ENCODE measurements around the gene RSPRY1.

The RSPRY1 gene

GRCh38 chr16:57153841-57154240 lies 32.3 kb upstream of the RSPRY1 start:
- no peak overlapping the region for H3K4me3 ChIP-seq
- no peak for TF ChIP-seq CTCF (IDR thresholded peaks at IDR 0.05)
- DNase-seq (ENCODE audit: low spot score), result no peak
- no peak overlapping the region for H3K27ac ChIP-seq

DNA sequence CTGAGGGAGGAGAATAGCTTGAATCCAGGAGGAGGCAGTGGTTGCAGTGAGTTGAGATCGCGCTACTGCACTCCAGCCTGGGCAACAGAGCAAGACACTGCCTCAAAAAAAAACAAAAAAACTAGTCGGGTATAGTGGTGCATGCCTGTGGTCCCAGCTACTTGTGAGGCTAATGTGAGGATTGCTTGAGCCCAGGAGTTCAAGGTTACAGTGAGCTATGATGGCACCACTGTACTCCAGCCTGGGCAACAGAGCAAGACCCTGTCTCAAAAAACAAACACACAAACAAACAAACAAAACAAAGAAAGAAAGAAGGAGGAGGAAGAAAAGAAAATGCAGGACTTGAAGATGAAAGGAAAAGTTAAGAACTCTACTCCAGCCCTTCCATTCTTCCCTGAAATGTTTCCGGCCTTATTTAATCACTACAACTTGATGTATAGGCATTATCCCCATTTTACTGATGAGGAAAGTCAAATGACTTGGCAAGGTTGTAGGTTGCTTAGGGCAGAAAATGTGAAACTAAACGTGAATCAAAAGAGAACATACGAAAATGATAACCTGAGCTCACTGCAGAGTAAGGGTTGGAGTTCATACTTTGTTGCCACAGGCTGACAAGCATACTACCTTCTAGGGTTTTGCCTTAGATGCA lies 30.3 kb upstream of the RSPRY1 start:
- H3K4me3 ChIP-seq, result no peak overlapping the region

DNA sequence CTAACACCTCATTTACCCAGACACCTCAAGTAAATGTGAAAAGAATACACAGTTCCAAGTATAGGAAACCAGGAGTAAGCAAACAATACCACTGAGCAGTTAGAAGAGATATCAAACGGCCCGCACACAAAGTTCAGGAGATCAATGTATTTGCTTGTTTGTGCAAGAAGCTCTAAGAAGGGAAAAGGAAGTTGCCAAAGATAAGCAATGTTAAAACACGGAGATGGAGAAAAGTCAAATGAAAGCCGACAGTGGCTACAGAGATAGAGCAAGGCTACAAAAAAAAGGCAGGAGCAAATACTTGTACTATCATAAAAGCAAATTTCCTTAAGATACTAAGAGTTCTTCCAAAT lies 29.8 kb upstream of the RSPRY1 start:
- DNase-seq (ENCODE audit: low spot score), result no peak
- TF ChIP-seq CTCF (IDR thresholded peaks at IDR 0.05), result no peak
- Histone ChIP-seq H3K4me3 (no peak overlapping the region), H3K27ac (no peak overlapping the region)

More for the DNA sequence above, 30.3 kb upstream of the RSPRY1 start:
- H3K27ac ChIP-seq, result no peak overlapping the region
- no peak for TF ChIP-seq CTCF (IDR thresholded peaks at IDR 0.05)
- no peak for DNase-seq (ENCODE audit: low spot score)

DNA sequence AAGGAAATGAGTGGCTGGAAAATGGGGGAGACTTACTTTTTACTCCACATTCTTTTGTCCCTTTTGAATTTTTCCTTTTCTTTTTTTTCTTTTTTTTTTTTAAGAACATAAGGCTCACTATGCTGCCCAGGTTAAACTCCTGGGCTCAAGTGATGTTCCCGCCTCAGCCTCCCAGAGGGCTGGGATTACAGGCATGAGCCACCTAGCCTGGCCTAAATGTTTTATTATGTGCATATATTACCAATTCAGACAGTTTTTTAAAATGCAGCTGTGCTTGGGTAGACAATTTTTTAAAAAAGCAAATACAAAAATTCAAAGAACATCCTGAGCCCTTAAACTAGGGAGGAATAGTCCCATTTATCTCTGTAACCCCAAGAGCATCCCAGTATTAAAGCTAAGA lies 28.6 kb upstream of the RSPRY1 start:
- TF ChIP-seq CTCF (IDR thresholded peaks at IDR 0.05), result no peak

GRCh38 chr16:57159447-57159846 lies 26.7 kb upstream of the RSPRY1 start:
- no peak for TF ChIP-seq CTCF (IDR thresholded peaks at IDR 0.05)
- no peak overlapping the region for H3K27ac ChIP-seq
- H3K4me3 ChIP-seq, result no peak overlapping the region
- no peak for DNase-seq (ENCODE audit: low spot score)

More for the DNA sequence above, 28.6 kb upstream of the RSPRY1 start:
- Histone ChIP-seq H3K4me3 (no peak overlapping the region), H3K27ac (no peak overlapping the region)
- DNase-seq (ENCODE audit: low spot score), result no peak

- no peak overlapping the region for H3K27ac ChIP-seq
- DNase-seq (ENCODE audit: low spot score), result no peak
- no peak for TF ChIP-seq CTCF (IDR thresholded peaks at IDR 0.05)
- no peak overlapping the region for H3K4me3 ChIP-seq
These were observed 22.3 kb upstream of the RSPRY1 start for GRCh38 chr16:57163842-57164241.

DNA sequence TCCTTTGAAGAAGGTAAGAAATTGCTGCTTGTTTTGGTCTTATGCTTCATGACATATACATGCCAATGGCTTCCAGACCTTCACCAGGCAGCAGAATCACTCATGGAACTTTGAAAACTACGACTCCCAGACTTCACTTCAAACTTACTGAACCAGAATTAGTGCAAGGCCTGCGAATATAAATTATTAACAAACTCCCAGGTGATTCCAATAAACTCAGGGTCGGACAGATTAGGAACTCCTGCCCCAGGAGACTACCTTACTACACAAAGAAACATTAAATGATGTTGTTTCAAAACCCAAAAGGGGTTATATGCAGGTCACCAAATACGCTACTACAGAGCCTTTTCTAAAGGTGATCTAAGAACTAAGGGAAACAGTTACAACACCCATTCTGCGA lies 20.6 kb upstream of the RSPRY1 start:
- no peak for TF ChIP-seq CTCF (IDR thresholded peaks at IDR 0.05)
- H3K4me3 ChIP-seq, result no peak overlapping the region
- H3K27ac ChIP-seq, result no peak overlapping the region
- no peak for DNase-seq (ENCODE audit: low spot score)
